ENCODE results near the gene PTTG1IP. TPM values are rescaled to one million over a fixed set of nuclear protein-coding genes. Genes with fewer than 3 reads are reported as not detected.
A peak's percentile ranks its signal among the peaks of the same experiment; 100 is the strongest.

PTTG1IP gene
- total and polyA plus RNA-seq, 2 of the 13 experiments (the other 11 are each of a cell fraction or from before 2014, with no cell fraction given), result 161 to 700 TPM

- TF ChIP-seq SKIL (CRISPR knock-in tag; IDR thresholded peaks at IDR 0.05; ENCODE audit: borderline replicate concordance), result no peak
- TF ChIP-seq ZNF713 (CRISPR knock-in tag; IDR thresholded peaks at IDR 0.05), result no peak
- no peak for TF ChIP-seq ZMAT3 (CRISPR knock-in tag; conservative IDR thresholded peaks at IDR 0.05)
- TF ChIP-seq ZMYM4 (CRISPR knock-in tag; IDR thresholded peaks at IDR 0.05), result no peak; the same call in 1 of the 2 replicates
- TF ChIP-seq, protein P1, sequence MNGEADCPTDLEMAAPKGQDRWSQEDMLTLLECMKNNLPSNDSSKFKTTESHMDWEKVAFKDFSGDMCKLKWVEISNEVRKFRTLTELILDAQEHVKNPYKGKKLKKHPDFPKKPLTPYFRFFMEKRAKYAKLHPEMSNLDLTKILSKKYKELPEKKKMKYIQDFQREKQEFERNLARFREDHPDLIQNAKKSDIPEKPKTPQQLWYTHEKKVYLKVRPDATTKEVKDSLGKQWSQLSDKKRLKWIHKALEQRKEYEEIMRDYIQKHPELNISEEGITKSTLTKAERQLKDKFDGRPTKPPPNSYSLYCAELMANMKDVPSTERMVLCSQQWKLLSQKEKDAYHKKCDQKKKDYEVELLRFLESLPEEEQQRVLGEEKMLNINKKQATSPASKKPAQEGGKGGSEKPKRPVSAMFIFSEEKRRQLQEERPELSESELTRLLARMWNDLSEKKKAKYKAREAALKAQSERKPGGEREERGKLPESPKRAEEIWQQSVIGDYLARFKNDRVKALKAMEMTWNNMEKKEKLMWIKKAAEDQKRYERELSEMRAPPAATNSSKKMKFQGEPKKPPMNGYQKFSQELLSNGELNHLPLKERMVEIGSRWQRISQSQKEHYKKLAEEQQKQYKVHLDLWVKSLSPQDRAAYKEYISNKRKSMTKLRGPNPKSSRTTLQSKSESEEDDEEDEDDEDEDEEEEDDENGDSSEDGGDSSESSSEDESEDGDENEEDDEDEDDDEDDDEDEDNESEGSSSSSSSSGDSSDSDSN (CRISPR knock-in tag; IDR thresholded peaks at IDR 0.05), result peak; percentile 55; the same call in 1 of the 2 replicates
- no peak for TF ChIP-seq TCF12 (IDR thresholded peaks at IDR 0.05)
- 0 out of 2 replicates have a peak, but pooled peaks have one; percentile 22 for TF ChIP-seq TCF12 (CRISPR knock-in tag; IDR thresholded peaks at IDR 0.05)
- no peak for TF ChIP-seq ZNF672 (CRISPR knock-in tag; IDR thresholded peaks at IDR 0.05)
- no peak for TF ChIP-seq CC2D1A (CRISPR knock-in tag; IDR thresholded peaks at IDR 0.05)
- TF ChIP-seq NAIF1 (CRISPR knock-in tag; IDR thresholded peaks at IDR 0.05; ENCODE audit: borderline replicate concordance), result no peak
- TF ChIP-seq ZNF282 (IDR thresholded peaks at IDR 0.05; ENCODE audit: partially characterized antibody), result no peak
- TF ChIP-seq, protein P2, sequence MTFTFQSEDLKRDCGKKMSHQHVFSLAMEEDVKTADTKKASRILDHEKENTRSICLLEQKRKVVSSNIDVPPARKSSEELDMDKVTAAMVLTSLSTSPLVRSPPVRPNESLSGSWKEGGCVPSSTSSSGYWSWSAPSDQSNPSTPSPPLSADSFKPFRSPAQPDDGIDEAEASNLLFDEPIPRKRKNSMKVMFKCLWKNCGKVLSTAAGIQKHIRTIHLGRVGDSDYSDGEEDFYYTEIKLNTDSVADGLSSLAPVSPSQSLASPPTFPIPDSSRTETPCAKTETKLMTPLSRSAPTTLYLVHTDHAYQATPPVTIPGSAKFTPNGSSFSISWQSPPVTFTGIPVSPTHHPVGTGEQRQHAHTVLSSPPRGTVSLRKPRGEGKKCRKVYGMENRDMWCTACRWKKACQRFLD (CRISPR knock-in tag; IDR thresholded peaks at IDR 0.05; ENCODE audit: borderline replicate concordance), result no peak
- TF ChIP-seq ZNF343 (CRISPR knock-in tag; IDR thresholded peaks at IDR 0.05), result 0 out of 2 replicates have a peak, but pooled peaks have one; percentile 6
- TF ChIP-seq MBD4 (IDR thresholded peaks at IDR 0.05; ENCODE audit: borderline replicate concordance, low read length), result no peak
- no peak for TF ChIP-seq SYNCRIP (IDR thresholded peaks at IDR 0.05; ENCODE audit: insufficient read depth, low read depth, low read length)
- no peak for TF ChIP-seq SMAD1 (CRISPR knock-in tag; IDR thresholded peaks at IDR 0.05; ENCODE audit: borderline replicate concordance, low read depth)
- no peak for TF ChIP-seq ZNF513 (CRISPR knock-in tag; conservative IDR thresholded peaks at IDR 0.05)
- TF ChIP-seq, protein P3, sequence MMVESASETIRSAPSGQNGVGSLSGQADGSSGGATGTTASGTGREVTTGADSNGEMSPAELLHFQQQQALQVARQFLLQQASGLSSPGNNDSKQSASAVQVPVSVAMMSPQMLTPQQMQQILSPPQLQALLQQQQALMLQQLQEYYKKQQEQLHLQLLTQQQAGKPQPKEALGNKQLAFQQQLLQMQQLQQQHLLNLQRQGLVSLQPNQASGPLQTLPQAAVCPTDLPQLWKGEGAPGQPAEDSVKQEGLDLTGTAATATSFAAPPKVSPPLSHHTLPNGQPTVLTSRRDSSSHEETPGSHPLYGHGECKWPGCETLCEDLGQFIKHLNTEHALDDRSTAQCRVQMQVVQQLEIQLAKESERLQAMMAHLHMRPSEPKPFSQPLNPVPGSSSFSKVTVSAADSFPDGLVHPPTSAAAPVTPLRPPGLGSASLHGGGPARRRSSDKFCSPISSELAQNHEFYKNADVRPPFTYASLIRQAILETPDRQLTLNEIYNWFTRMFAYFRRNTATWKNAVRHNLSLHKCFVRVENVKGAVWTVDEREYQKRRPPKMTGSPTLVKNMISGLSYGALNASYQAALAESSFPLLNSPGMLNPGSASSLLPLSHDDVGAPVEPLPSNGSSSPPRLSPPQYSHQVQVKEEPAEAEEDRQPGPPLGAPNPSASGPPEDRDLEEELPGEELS (CRISPR knock-in tag; IDR thresholded peaks at IDR 0.05), result no peak
- no peak for TF ChIP-seq ARID2 (CRISPR knock-in tag; IDR thresholded peaks at IDR 0.05; ENCODE audit: borderline replicate concordance)
Measured at GRCh38 chr21:44817914-44818639, 55.4 kb downstream of the PTTG1IP start, which contains the start of gene SUMO3 (continued).

Measured in HepG2 (cell line).